ENCODE data around the gene CDKN2B-AS1.

CDKN2B-AS1 gene

GRCh38 chr9:21988056-21988990 lies 6.3 kb upstream of the CDKN2B-AS1 start:
- peak in 1 of 2 experiments; percentile 34 for DNase-seq (ENCODE audit: low read depth in 1 of 2, low spot score in 1 of 2)

GRCh38 chr9:21989440-21990189 lies 5.0 kb upstream of the CDKN2B-AS1 start:
- in situ Hi-C loops (cut with HindIII; ENCODE audit: low pct_unique_long_range_greater_than_20kb, low sequenced_read_pairs): no loop called here

More at GRCh38 chr9:21988056-21988990, 6.3 kb upstream of the CDKN2B-AS1 start:
- no peak for TF ChIP-seq JUND (IDR thresholded peaks at IDR 0.05; ENCODE audit: low read depth)
- in situ Hi-C loops (cut with HindIII; ENCODE audit: low pct_unique_long_range_greater_than_20kb, low sequenced_read_pairs): no loop called here

GRCh38 chr9:21991072-21991959 lies 3.3 kb upstream of the CDKN2B-AS1 start:
- no peak for TF ChIP-seq JUND (IDR thresholded peaks at IDR 0.05; ENCODE audit: low read depth)
- peak in 1 of 2 experiments; percentile 37 for DNase-seq (ENCODE audit: low read depth in 1 of 2, low spot score in 1 of 2)
- in situ Hi-C loops (cut with HindIII; ENCODE audit: low pct_unique_long_range_greater_than_20kb, low sequenced_read_pairs): no loop called here

More at GRCh38 chr9:21989440-21990189, 5.0 kb upstream of the CDKN2B-AS1 start:
- DNase-seq (ENCODE audit: low read depth in 1 of 2, low spot score in 1 of 2): no peak
- no peak for TF ChIP-seq JUND (IDR thresholded peaks at IDR 0.05; ENCODE audit: low read depth)

GRCh38 chr9:21993007-21993406 lies 1.6 kb upstream of the CDKN2B-AS1 start:
- no peak for TF ChIP-seq JUND (IDR thresholded peaks at IDR 0.05; ENCODE audit: low read depth)
- in situ Hi-C loops (cut with HindIII; ENCODE audit: low pct_unique_long_range_greater_than_20kb, low sequenced_read_pairs): no loop called here
- no peak for DNase-seq (ENCODE audit: low read depth in 1 of 2, low spot score in 1 of 2)

GRCh38 chr9:21993893-21994555 lies 567 bp upstream of the CDKN2B-AS1 start, which contains the start of gene CDKN2A:
Gene CDKN2A (minus strand): TSS chr9:21994392.
- peak in 1 of 2 experiments; percentile 70 for DNase-seq (ENCODE audit: low read depth in 1 of 2, low spot score in 1 of 2)
- in situ Hi-C loops (cut with HindIII; ENCODE audit: low pct_unique_long_range_greater_than_20kb, low sequenced_read_pairs): no loop called here
- no peak for TF ChIP-seq JUND (IDR thresholded peaks at IDR 0.05; ENCODE audit: low read depth)

GRCh38 chr9:21995006-21995665 lies 545 bp downstream of the CDKN2B-AS1 start:
- no peak for TF ChIP-seq JUND (IDR thresholded peaks at IDR 0.05; ENCODE audit: low read depth)
- in situ Hi-C loops (cut with HindIII; ENCODE audit: low pct_unique_long_range_greater_than_20kb, low sequenced_read_pairs): no loop called here
- DNase-seq (ENCODE audit: low read depth in 1 of 2, low spot score in 1 of 2): peak in 1 of 2 experiments; percentile 87

- DNase-seq (ENCODE audit: low read depth in 1 of 2, low spot score in 1 of 2): peak in 1 of 2 experiments; percentile 80
- in situ Hi-C loops (cut with HindIII; ENCODE audit: low pct_unique_long_range_greater_than_20kb, low sequenced_read_pairs): no loop called here
- TF ChIP-seq JUND (IDR thresholded peaks at IDR 0.05; ENCODE audit: low read depth): no peak
Measured at GRCh38 chr9:21995666-21996398, 1.2 kb downstream of the CDKN2B-AS1 start.

GRCh38 chr9:21996438-21996837 lies 1.8 kb downstream of the CDKN2B-AS1 start:
- no peak for TF ChIP-seq JUND (IDR thresholded peaks at IDR 0.05; ENCODE audit: low read depth)
- DNase-seq (ENCODE audit: low read depth in 1 of 2, low spot score in 1 of 2): peak in 1 of 2 experiments; percentile 20
- in situ Hi-C loops (cut with HindIII; ENCODE audit: low pct_unique_long_range_greater_than_20kb, low sequenced_read_pairs): no loop called here

GRCh38 chr9:21996858-21997257 lies 2.3 kb downstream of the CDKN2B-AS1 start:
- in situ Hi-C loops (cut with HindIII; ENCODE audit: low pct_unique_long_range_greater_than_20kb, low sequenced_read_pairs): no loop called here
- TF ChIP-seq JUND (IDR thresholded peaks at IDR 0.05; ENCODE audit: low read depth): no peak
- no peak for DNase-seq (ENCODE audit: low read depth in 1 of 2, low spot score in 1 of 2)

GRCh38 chr9:21997480-21997879 lies 2.9 kb downstream of the CDKN2B-AS1 start:
- in situ Hi-C loops (cut with HindIII; ENCODE audit: low pct_unique_long_range_greater_than_20kb, low sequenced_read_pairs): no loop called here
- DNase-seq (ENCODE audit: low read depth in 1 of 2, low spot score in 1 of 2): no peak
- TF ChIP-seq JUND (IDR thresholded peaks at IDR 0.05; ENCODE audit: low read depth): no peak
